Panc1 (cell line): Measurements from ENCODE around the gene OTUB1. TPM values are rescaled to one million over a fixed set of nuclear protein-coding genes. Genes with fewer than 3 reads are reported as not detected.
A peak's percentile ranks its signal among the peaks of the same experiment; 100 is the strongest.

Source experiments
- ATAC-seq: fragments of 200-7000 bp; cut with Tn5 transposase; 2 replicates; pipeline ENCODE4 v1.9.1; 2020; ENCODE audit warnings: mild to moderate bottlenecking, moderate library complexity
- BruUV-seq: library from RNA; stranded (reverse); fragments of 400-500 nt; replicated peaks from 2 replicates; lab custom pipeline; 2021; lab: Mats Ljungman, UMichigan
- CTCF ChIA-PET: fragments of 300-600 bp; sonication (Branson Sonifier 250); formaldehyde crosslinking; loops from one replicate; lab custom pipeline; 2022; ENCODE audit warnings: antibody characterized with exemption; lab: Charles Lee
- POLR2A ChIA-PET: fragments of 300-600 bp; sonication (Branson Sonifier 250); formaldehyde crosslinking; loops from one replicate; lab custom pipeline; 2022; ENCODE audit warnings: antibody characterized with exemption; lab: Charles Lee
- DNase-seq: peaks from one replicate; pipeline ENCODE4 v3.0.0-alpha.2; 2010; ENCODE audit warnings: low read depth, low spot score
- H3K27ac ChIP-seq: 2 replicates; pipeline ENCODE4 v1.5.1; 2011; ENCODE audit warnings: mild to moderate bottlenecking, low read length, inconsistent platforms
- H3K27me3 ChIP-seq: fragments of 200-500 bp; sonication (Bioruptor generic); 2 replicates; pipeline ENCODE4 v1.6.0; 2014; ENCODE audit warnings: low read length, inconsistent platforms; ENCODE audit not compliant: control insufficient read depth, insufficient read depth
- H3K36me3 ChIP-seq: fragments of 200-500 bp; sonication (Bioruptor generic); 2 replicates; pipeline ENCODE4 v1.5.1; 2014; ENCODE audit warnings: inconsistent platforms, mild to moderate bottlenecking, low read length, moderate library complexity; ENCODE audit not compliant: control insufficient read depth, insufficient read depth
- H3K4me1 ChIP-seq: 2 replicates; pipeline ENCODE4 v1.5.1; 2011; ENCODE audit warnings: inconsistent platforms, mild to moderate bottlenecking, low read length, moderate library complexity; ENCODE audit not compliant: control insufficient read depth, insufficient read depth
- H3K4me3 ChIP-seq, 2 experiments: 2 replicates each; pipeline ENCODE4 v1.5.1; 2011 to 2012; ENCODE audit warnings: low read depth in 2 of 2, low read length in 2 of 2, mild to moderate bottlenecking in 2 of 2, inconsistent platforms in 1 of 2, moderate library complexity in 1 of 2
- H3K9me3 ChIP-seq: fragments of 200-500 bp; sonication (Bioruptor generic); 2 replicates; pipeline ENCODE4 v1.5.1; 2014; ENCODE audit warnings: low read depth, mild to moderate bottlenecking, inconsistent platforms, low read length, moderate library complexity; ENCODE audit not compliant: control insufficient read depth, insufficient read depth
- CTCF ChIP-seq: fragments of 450-650 bp; IDR thresholded peaks from 2 replicates; pipeline ENCODE4 v1.5.1; 2017; ENCODE audit warnings: mild to moderate bottlenecking
- POLR2AphosphoS5 ChIP-seq: IDR thresholded peaks from 2 replicates; pipeline ENCODE4 v1.6.1; 2012; ENCODE audit warnings: mild to moderate bottlenecking, low read depth, low read length, moderate library complexity
- REST ChIP-seq, 2 experiments: IDR thresholded peaks; 2 replicates each; pipeline ENCODE4 v1.6.1; 2011 to 2012; ENCODE audit warnings: low read depth in 2 of 2, control low read depth in 1 of 2, low read length in 1 of 2, mild to moderate bottlenecking in 1 of 2, moderate library complexity in 1 of 2; ENCODE audit not compliant: insufficient read depth in 1 of 2
- SIN3A ChIP-seq: IDR thresholded peaks from 2 replicates; pipeline ENCODE4 v1.6.1; 2012; ENCODE audit warnings: low read depth, mild to moderate bottlenecking, low read length, moderate library complexity, borderline replicate concordance; ENCODE audit not compliant: insufficient read depth
- TCF7L2 ChIP-seq: IDR thresholded peaks from 2 replicates; pipeline ENCODE4 v1.6.1; 2011; ENCODE audit warnings: mild to moderate bottlenecking, low read depth, low read length, inconsistent platforms
- in situ Hi-C: cut with HindIII; loops from 2 replicates; pipeline ENCODE4 v1.10.0; 2016; ENCODE audit warnings: low sequenced_read_pairs, low pct_unique_long_range_greater_than_20kb
- intact Hi-C: fragments of 100-400 bp; cut with micrococcal nuclease; formaldehyde crosslinking; loops from one replicate; pipeline ENCODE4 v1.10.0; 2022; ENCODE audit not compliant: unreplicated experiment
- total RNA-seq: library from RNA; stranded (reverse); gene quantifications from one replicate; pipeline ENCODE4 v1.2.1, GENCODE V29; 2021; ENCODE audit not compliant: unreplicated experiment

OTUB1 gene
- total RNA-seq, 1 experiment from 2014 or later = 118 TPM

GRCh38 chr11:64018310-64018709, 32.1 kb downstream of the OTUB1 start:
- in situ Hi-C loops (no loop called here), intact Hi-C loops (no loop called here)
- peak; percentile 25; the same call in 1 of the 2 replicates for ATAC-seq
- ChIA-PET POLR2A (no interaction called here), CTCF (no interaction called here)
- Histone ChIP-seq H3K4me3 (no peak overlapping the region), H3K9me3 (no peaks in the 10 kb centered on the region), H3K4me1 (peaks cover 14% of the 10 kb centered on the region; the same call in 1 of the 2 replicates), H3K27ac (no peak overlapping the region), H3K27me3 (no peaks in the 10 kb centered on the region), H3K36me3 (no peaks in the 10 kb centered on the region)
- TF ChIP-seq REST (IDR thresholded peaks at IDR 0.05; ENCODE audit: insufficient read depth in 1 of 2, low read depth in 2 of 2, low read length in 1 of 2) = no peak
- no peak for TF ChIP-seq POLR2AphosphoS5
- TF ChIP-seq SIN3A = no peak
- no peak for TF ChIP-seq TCF7L2
- TF ChIP-seq CTCF = no peak
- BruUV-seq = no TSS peak
- DNase-seq = no peak

DNA sequence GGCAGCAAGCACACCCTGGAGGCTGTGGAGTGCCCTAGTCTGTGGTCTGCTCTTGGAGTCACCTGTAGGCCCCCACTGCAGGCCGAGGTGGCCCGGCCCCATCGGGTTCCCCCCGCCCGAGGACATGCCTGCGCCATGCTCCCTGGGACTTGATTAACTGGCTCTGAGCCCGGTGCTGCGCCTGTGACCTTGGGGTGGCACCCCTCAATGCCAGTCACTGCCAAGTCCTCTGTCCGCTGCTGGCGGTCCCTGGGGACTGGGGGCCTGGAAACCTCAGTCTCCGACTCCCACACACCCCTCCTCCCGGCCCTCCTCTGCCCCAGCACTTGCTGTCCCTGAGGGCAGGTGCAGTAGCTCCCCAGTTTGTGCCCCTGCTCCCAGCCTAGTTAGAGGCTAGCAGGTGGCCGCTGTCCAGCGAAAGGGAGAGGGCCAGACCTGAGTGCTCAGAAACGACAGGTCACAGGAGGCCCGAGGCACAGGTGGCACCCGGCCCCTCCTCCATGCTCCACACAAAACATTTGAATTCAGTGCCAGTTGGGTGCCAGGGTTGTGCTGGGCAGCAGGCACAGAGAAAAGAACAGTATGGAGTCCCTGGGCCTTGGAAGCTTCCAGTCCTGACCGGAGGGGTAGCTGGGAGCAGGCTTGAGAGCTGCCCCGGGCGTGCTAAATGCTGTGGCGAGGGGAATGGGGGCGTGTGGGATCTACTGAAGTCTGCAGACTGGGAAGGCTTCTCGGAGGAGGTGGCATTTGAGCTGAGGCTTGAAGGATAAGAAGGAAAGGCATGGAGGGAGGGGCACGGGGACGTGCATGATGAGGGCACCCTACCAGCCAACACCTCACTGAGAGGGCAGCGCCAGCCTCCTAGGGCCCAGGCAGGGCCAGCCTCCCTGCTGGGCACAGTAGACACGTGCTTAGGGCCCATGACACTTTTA, 33.1 kb downstream of the OTUB1 start:
- ChIA-PET POLR2A (no interaction called here), CTCF (no interaction called here)
- Histone ChIP-seq H3K27me3 (no peaks in the 10 kb centered on the region), H3K4me1 (peaks cover 14% of the 10 kb centered on the region), H3K4me3 (no peak overlapping the region), H3K9me3 (no peaks in the 10 kb centered on the region), H3K27ac (no peak overlapping the region), H3K36me3 (no peaks in the 10 kb centered on the region)
- in situ Hi-C loops (no loop called here), intact Hi-C loops (no loop called here)
- TF ChIP-seq POLR2AphosphoS5 (no peak), SIN3A (no peak), TCF7L2 (no peak), CTCF (no peak), REST (IDR thresholded peaks at IDR 0.05; ENCODE audit: insufficient read depth in 1 of 2, low read depth in 2 of 2, low read length in 1 of 2) (peak in 1 of 2 experiments; percentile 67; a peak in 1 of 4 replicates)
- ATAC-seq = no peak
- BruUV-seq = no TSS peak
- no peak for DNase-seq
